Neural cell (in vitro differentiated cells): ENCODE results near the gene ZNF519.
"Not testable (repeated sequence)": the region's sequence is repeated elsewhere in the genome, so short reads cannot be mapped to it uniquely, and the experiment has no call there.

Source experiments
- POLR2AphosphoS5 ChIP-seq: IDR thresholded peaks from 2 replicates; pipeline ENCODE4 v1.6.1; 2012
- REST ChIP-seq: IDR thresholded peaks from 2 replicates; pipeline ENCODE4 v1.6.1; 2012; ENCODE audit warnings: borderline replicate concordance
- TF ChIP-seq, protein P1 (sequence below): fragments of 450-650 bp; IDR thresholded peaks from 2 replicates; pipeline ENCODE4 v1.5.1; 2014; ENCODE audit warnings: antibody characterized with exemption, mild to moderate bottlenecking, moderate library complexity; ENCODE audit not compliant: poor library complexity, severe bottlenecking

- TF ChIP-seq REST, POLR2AphosphoS5: not testable (repeated sequence)
- TF ChIP-seq, protein P1, sequence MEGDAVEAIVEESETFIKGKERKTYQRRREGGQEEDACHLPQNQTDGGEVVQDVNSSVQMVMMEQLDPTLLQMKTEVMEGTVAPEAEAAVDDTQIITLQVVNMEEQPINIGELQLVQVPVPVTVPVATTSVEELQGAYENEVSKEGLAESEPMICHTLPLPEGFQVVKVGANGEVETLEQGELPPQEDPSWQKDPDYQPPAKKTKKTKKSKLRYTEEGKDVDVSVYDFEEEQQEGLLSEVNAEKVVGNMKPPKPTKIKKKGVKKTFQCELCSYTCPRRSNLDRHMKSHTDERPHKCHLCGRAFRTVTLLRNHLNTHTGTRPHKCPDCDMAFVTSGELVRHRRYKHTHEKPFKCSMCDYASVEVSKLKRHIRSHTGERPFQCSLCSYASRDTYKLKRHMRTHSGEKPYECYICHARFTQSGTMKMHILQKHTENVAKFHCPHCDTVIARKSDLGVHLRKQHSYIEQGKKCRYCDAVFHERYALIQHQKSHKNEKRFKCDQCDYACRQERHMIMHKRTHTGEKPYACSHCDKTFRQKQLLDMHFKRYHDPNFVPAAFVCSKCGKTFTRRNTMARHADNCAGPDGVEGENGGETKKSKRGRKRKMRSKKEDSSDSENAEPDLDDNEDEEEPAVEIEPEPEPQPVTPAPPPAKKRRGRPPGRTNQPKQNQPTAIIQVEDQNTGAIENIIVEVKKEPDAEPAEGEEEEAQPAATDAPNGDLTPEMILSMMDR, result not testable (repeated sequence)
These were observed 1.4 kb downstream of the ZNF519 start for GRCh38 chr18:14130804-14131203.
